CD4-positive, alpha-beta T cell treated with Interleukin-6 for 4 hours (primary cell): Measurements from ENCODE around the gene BCL11B.

Source experiments
- DNase-seq: peaks from one replicate; pipeline ENCODE4 v3.0.0-alpha.2; 2020; ENCODE audit warnings: mixed read lengths

BCL11B gene

GRCh38 chr14:99177046-99177655, 94.8 kb downstream of the BCL11B start:
- DNase-seq: no peak

DNA sequence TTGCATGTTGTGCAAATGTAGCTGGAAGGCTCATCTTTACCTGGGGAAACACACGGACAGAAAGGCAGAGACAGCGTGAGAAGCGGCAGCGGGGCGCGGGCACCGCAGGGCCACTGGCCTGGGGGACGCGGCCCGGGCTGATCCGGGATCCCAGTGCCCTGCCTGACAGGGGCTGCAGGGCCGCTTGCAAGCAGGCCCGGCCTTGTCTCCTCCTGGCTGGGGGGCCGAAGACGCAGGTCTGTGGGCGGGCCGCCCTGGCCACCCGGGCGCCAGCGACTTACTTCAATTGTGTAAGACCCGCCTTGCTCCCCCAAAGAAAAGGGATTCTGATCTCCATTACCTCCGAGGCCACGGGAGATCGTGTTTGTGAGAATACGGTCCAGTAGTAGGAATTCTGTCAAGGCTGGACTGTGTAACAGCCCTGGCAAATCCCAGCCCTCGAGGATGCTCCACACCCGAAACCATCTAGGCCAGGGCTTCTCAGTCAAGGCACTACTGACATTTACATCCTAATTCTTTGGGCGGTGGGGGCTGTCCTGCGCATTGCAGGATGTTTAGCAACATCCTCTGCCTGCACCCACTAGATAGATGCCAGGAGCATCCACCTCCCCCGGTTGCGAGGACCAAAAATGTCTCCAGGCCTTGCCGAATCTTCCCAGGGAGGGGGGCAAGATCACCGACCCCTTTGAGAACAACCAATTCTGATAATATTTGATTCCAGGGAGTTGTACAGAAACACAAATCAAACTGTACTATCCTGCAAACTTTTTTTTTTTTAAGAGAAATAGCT, 95.6 kb downstream of the BCL11B start:
- no peak for DNase-seq

- no peak for DNase-seq
Observed at GRCh38 chr14:99175331-99176155, 96.5 kb downstream of the BCL11B start.

DNA sequence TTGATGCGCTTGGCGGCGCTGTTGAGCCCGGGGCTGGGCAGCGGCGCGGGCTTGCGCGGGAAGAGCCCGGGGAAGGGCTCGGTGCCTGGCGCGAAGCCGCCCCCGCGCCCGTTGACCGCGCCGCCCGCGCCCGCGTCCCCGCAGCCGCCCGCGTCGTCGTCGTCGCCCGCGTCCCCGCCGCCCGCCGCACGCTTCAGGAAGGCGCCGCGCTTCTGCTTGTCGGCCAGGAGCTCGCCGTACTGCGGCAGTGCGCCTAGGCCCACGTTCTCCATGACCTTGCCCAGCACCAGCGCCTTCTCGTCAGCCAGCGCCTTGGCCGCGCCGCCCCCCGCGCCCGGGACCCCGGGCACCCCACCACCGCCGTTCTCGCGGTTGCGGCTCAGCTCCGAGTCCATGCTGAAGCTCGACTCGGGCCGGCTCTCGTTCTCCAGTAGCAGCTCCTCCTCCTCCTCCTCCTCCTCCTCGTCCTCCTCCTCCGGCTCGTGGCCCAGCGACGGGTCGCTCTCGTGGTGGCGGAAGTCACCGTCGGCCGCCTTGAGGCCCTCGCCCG, 97.2 kb downstream of the BCL11B start:
- DNase-seq: no peak

GRCh38 chr14:99174081-99174769, 97.8 kb downstream of the BCL11B start:
- DNase-seq: no peak

- no peak for DNase-seq
Observed at GRCh38 chr14:99173506-99173905, 98.5 kb downstream of the BCL11B start.

DNA sequence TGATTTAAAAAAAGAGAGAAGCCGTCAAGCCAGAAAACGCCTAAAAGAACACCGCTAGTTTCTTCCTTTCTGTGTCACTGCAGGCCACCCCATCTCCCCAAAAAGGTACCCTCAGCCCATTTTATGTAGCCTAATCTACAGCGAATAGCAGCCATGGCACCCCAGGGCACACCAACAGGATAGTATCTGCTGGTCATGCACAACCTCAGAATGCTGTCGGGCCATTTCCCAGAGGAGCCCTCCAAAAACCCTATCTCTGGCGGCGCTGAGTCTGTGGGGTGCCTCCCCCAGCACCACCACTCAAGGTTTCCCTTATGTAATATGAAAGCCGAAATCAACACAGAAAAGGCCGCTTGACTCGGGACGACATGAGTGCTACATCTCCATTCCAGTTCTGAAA, 98.9 kb downstream of the BCL11B start:
- DNase-seq: no peak

- DNase-seq: no peak
Observed at GRCh38 chr14:99171396-99171795, 100.6 kb downstream of the BCL11B start.

GRCh38 chr14:99169776-99170356, 102.1 kb downstream of the BCL11B start:
- no peak for DNase-seq

- DNase-seq: no peak
Observed at GRCh38 chr14:99168330-99168729, 103.7 kb downstream of the BCL11B start.

DNA sequence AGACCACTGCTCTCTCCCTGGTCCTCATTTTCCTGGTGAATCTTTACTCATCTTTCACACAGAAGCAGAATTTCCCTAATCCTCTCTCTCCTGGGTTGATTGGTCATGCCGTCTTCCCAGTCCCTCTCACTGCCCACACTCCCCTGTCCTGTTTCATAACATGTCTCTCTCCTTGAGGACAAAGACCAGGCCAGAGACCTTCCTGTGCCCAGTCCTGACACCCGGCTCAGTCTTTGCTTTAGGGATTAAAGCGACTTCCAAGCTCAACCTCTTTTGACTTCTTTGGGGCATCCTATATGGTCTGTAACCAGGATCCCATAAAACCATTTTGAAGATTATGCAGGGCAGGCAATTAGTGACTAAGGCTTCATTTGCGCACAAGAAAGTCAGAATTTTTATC, 105.5 kb downstream of the BCL11B start:
- DNase-seq: no peak

GRCh38 chr14:99164712-99165111, 107.3 kb downstream of the BCL11B start:
- DNase-seq: no peak

DNA sequence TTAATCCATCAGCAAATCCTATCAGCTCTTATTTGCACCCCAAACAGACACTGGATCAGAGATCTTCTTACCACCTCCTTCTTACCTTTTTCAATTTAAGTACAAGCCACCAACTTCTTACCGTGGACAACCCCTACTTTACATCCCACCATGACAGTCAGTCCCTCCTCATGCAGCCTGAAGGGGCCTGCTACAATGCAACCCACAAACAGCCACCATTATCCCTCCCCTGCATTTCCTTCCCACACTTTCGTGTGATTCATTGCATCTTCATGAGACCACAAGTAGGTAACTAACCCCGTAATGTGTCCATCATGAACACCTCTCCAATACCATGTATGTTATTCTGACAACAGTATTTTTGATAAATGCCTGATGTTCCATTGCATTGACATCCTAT, 108.6 kb downstream of the BCL11B start:
- DNase-seq: no peak

DNA sequence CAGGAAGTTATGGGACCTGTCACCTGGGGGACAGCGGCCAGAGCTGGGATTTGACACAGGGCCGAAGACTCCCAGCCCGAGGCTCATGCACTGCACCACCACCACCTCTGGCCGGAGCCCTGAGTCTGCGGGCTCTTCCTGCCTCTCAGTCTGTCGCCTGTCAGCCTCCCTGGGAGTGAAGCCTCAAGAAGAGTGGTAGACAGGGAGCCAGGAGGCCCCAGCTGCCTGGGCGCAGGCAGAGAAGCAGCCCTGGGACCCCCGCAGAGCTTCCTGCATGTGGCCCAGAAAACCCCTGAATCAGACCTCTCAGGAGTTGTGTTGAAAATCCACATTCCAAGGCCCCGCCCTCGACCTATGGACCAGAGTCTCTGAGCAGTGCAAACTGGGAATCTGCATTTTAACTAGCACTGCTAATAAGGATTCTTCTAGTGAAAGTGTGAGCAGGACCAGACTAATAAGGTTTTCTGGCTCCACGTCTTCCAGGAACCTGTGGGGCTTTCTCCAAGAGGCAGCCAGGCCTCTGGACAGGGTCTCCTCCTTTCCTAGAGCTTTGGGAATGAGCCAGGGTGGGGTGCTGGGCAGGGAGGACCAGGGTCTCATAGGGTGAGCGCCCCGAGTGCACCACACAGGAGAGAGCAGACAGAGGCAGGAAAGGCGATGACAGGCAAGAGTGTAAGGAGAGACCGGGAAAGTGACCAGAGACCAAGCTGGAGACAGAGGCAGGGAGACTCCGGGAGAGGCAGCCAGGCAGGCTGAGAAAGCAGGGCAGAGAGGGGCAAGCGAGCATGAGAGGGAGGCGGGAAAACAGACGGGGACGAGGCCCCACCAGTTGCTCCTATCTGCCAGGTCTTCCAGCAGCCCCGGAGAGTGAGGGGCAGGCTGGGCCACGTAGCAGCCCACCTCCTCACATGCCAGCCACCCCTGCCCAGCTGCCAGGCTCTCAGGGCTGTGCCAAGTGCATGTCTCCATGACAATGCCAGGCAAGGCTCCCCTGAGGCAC, 112.4 kb downstream of the BCL11B start:
- no peak for DNase-seq

- no peak for DNase-seq
Observed at GRCh38 chr14:99158646-99159165, 113.3 kb downstream of the BCL11B start.

DNA sequence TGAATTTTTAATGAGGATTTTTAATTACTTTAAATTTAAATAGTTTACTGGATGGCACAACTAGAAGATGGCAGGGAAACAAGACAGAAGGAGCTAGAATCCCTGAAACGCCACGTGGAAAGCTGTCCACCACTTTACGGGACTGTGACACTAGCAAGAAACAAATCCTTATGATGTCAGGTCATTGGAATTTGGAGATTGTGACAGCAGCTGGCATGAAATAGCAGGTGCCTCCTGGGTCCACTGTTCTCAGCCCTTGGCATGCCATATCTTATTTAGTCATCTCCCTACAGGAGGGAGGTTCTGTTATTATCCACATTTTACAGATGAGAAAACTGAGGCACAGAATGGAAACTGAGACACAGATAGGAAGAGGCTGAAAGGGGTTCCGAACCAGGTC, 113.8 kb downstream of the BCL11B start:
- no peak for DNase-seq

- DNase-seq: no peak
Observed at GRCh38 chr14:99157676-99158075, 114.3 kb downstream of the BCL11B start.

DNA sequence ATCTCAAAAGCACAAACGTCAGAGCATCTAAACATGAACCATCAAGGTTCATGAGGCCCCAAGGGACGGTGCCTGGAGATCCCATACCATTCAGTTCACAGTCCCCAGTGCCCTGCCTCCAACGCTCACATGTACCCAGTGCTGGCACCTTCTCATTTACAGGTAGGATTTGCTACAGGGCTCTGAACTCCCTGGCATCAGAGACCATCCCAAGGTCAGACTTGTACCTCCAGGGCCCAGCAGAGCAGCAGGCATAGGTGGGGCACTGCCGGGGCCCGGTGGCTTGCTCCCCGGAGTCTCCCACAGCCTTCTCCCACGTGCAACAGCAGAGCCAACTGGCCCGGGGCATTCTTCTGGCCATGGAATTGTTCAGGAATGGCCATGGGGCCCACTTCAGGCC, 114.8 kb downstream of the BCL11B start:
- no peak for DNase-seq

GRCh38 chr14:99156814-99157213, 115.2 kb downstream of the BCL11B start:
- DNase-seq: no peak

GRCh38 chr14:99156090-99156425, 115.9 kb downstream of the BCL11B start:
- DNase-seq: no peak
